Activated effector memory CD4-positive, alpha-beta T cell treated with Interleukin-2 at 50 U/mL for 16 hours (primary cell): ENCODE data around the gene SLC25A45.

Source experiments
- DNase-seq: peaks from one replicate; pipeline ENCODE4 v3.0.0-alpha.2; 2020

SLC25A45 gene

DNA sequence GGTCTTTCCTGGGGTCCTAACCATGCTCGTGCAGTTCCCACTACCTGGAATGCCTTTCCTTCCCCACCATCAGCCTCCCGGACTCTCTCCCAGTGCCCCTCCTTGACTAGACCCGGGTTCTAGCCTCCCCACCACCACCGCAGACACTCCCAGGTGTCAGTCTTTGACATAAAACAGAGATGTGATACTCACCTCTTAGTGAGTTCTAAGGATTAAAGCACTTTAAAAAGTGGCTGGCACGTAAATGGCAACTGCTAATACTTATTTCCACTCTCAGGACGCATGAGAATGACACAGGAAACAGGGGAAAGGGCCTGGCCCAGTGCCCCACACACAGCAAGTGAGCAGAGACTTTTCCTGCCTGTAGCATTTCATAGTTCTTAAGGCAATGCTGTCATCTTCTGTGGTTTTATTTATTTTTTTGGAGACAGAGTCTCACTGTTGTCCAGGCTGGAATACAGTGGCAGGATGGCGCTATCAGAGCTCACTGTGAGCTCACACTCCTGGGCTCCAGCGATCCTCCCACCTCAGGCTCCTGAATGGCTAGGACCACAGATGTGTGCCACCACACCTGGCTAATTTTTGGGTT is 1.9 kb upstream of the SLC25A45 start:
- DNase-seq = no peak

DNA sequence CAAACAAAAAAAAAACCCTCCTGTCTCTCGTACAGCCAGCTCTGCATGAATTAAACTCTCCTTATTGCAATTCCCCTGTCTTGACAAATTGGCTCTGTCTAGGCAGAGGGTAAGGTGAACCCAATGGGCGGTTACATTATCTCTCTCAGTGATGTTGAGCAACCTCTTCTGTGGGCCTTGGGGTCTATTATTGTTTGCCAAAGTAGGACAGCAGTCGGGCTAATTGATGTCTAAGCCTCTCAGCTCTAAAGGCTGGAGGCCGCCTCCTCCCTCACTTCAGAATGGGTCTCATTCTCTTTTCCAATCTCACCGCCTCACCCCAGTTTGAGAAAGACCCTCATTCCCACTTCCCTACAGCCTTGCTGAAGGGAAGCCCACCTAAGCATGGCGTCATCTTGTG is 1.3 kb upstream of the SLC25A45 start:
- DNase-seq = no peak

DNA sequence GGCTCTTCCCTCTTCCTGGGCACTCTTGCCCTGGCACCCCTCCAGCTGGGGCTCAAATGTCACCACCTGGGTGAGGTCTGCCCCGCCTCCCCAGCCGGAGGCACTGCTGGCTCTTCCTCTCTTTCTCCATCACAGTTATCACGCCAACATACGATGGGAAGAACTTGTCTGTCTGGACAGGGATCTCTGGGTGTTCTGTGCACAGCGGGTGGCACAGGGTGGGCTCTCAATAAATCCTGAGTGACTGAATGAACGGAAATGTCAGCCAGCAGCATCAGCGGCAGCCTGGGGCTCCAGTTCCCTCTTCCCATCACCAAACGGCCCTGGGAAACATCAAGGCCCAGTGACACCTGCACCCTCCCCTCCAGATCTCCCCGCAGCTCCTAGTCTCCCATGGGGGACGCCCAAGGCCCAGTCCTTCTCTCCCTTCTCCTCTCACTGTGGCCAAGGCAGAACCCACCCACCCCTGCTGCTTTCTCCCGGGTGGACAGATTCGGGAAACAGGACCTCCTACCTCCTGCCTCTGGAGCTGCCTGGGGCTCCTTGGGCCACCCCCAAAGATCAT is 440 bp upstream of the SLC25A45 start:
- no peak for DNase-seq

DNA sequence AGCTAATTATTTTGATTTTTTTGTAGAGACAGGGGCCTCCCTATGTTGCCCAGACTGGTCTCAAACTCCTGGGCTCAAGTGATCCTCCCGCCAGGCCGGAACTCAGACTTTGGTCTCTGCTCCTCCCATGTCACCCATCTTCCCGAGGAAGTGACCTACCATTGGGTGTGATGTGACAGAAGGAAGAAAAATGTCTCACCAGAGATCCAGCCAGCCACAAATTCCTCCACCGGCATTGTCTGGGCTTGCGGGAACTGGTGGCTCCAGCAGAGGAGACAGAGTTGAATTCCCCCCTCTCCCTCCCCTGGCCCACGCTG is 772 bp downstream of the SLC25A45 start:
- no peak for DNase-seq

DNA sequence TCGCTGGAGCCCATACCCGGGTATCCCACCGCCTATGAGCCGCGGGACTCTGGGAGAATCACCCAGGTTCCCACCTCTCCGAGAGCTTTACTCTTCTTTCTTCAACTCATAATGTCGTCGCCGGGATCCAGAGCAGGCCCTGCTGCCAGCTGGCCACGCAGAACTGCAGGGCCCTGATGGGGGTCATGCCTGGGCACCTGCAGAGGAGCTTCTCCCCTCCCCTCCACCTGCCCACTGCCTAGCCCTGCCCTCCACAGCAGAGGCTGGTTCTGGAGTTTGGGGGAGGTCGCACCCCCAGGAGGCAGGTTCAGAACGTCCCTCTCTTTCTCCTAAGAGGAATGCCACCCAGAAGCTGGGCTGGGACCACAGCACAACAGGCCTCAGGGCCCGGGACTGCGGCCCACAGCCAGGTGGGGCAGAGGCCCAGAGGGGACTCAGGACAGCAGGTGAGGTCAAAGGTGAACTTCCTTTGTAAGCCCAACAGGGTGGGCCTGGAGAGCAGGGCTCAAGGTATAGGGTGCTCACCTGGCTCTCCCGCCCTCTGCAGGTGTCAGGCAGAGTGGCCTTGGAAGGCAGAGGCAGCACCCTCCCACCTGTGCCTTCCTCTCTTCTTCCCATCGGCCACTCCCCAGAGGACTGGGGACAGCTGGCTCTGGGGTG is 1.9 kb downstream of the SLC25A45 start:
- no peak for DNase-seq

DNA sequence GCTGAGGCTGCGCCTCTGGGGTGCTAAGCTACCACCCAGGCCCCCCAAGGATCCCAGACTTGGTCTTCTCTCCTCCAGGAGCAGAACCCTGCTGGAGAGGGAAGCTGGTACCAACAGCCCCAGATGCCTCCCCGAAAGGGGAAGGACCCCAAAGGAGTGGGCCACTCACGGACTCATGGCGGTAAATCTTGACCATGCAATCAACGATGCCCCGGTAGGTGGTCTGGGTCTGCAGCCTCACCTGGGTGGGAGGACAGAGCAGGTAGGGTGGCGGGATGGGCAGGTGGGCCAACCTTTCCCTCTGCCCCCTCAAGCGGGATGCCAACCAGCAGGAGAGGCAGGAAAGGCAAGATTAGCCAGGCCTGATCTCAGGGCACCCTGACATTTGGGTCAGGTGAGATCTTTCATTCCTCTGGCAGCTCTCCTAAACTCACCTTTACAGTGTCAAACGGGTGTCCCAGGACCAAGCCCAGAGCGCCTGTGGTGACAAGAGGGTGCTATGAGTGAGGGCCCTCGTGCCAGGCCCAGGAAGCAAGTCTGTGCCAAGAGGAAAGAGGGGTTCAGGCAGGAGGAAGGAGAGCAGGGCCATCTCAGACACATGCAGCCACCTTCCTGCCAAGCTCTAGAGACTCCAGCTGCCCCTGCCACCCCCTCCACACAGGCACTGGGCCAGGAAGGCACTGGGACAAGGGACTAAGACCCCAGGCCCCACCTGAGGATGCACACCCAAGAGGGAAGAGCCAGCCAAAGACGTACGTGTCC is 2.6 kb downstream of the SLC25A45 start:
- DNase-seq = no peak

DNA sequence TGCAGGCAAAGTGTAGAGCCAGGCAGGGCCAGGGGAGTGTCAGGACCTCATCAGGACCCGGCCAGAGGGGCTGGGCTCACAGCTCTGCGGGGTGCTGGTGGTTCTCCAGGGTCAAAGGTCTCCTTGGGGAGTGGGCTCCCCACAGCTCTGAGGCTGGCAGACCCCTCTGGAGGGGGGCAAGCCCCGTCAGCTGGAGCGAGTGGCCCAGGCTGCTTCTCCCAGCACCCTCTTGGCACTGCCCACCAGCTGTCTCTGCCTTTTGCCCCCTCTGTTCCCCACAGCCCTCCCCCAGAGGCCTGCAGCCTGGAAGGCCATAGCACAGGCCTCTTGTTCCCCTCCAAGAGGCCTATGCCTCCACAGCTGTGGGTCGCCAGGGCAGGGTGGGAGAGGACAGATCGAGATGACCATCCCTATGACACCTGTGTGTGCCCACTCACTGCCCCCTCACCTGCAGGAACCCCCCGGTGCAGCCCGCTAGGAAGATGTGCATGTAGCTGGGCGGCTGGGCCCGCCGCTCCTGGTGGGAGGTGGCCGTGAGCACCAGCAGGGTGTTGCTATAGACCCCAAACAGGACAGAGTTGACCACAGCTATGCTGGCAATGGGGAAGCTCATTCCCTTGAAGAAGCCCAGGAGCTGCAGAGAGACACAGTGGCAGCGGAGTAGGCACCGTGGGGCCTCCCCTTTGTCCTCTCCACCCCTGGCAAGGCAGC is 3.4 kb downstream of the SLC25A45 start:
- no peak for DNase-seq

DNA sequence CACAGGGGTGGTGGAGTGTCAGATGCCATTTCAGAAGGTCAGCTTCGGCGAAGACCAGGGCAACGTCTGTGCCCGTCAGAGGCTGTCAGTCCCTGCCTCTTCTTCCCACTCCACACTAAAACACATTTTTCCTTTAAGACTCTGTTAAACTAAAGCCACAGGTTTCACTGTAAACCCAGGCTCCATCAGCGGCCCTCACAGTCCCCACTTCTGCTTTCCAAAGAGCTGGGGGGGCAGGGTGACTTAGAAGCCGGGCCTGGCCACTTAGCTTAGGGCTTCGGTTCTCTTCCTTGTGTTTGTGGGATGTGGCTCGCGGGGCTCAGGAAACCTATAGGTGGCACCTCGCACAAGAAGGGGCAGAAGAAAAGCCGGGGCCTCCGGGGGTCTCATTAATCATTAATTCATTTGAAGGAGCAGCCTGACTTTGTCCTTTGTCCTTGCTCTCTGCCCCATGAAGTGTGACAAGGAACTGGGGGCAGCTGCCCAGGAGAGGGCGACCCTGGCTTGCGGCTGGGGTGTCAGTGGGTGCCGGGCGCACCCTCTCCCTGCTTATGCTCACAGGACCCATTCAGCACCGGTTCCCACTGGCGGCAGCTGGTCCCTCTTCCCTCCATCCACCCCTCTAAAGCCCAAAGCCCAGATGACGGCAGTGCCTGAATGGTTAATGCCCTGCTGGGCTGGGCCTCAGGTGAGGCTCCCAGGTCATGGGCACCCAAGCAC is 4.1 kb downstream of the SLC25A45 start:
- DNase-seq = no peak

DNA sequence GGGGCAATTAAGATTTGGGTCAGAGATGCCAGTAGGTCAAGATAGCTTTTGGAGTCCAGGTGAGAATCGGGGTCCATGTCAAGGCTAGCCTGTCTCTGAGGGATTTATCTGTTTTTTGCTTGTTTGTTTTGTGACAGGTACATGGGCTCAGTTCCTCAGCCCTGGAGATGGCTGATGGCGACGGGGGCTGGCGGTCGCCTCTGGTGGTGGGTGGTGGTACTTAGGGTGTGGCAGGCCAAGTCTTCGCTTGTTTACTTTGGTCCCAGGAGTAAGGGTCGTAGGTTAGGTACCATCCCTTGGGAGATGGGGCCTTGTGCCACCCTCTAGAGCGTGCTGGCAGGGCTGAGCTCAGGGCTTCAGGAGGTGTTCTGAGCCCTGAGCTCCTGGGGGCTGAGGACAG is 4.7 kb downstream of the SLC25A45 start:
- DNase-seq = no peak

DNA sequence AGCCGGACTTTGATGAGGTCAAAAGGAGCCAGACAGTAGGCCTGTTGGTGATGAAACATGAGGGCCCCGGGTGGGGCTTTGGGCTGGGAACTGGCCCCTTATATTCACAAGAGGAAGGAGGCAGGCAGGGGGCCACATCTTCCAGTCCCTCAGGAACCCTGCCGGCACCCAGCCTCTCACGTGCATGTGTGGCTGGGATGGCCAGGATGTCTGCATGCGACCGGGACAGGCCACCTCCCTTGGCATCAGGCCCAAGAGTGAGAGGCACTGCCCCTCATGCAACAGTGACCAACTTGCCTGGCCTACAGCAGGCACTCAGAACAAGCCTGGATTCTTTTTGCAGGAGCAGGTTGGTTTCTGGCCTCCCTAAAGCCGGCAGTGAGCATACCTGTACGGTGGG is 5.4 kb downstream of the SLC25A45 start:
- no peak for DNase-seq

DNA sequence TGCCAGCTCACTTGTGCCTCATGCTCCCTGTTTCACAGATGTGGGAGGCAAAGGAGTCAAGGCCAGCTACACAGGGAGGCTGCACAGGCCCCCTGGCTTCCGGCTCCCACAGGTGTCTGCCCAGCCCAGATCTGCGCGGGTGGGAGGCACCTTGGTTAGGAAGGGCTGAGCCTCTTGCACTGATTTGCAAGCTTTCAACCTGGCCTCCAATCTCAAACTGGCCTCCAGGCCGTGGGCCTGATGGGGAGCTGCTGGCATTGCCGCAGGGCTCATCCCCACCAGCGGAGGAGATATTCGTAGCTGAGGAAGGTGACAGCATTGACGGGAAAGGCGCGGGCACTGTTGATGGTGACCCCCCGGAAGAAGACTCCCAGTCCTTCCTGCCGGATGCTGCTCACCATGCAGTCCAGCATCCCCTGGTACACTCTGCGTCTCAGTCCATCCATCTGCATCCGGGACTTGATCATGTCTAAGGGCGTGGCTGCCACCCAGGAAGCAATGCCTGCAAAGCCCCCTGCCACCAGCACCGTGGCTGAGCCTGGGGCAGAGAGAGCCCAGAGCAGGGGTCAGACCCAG is 6.2 kb downstream of the SLC25A45 start:
- DNase-seq = no peak

DNA sequence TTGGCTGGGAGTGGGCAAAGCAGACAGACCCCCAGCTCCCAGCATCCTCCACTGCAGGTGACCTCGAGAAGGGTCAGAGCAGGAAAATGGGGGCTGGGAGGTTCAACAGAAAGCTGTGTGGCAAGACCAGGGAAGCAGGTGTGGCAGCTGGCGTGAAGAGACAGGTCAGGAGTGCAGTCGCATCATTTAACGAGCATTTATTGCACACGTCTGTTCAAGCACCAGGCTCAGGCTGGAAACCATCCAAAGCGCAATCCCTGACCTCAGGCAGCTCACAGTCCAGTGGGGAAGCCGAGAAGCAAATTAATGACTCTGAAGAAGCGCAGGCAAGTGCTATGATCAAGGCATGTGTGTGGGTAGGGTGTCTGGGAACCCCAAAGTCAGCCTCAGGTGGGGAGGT is 7.4 kb downstream of the SLC25A45 start:
- DNase-seq = no peak

DNA sequence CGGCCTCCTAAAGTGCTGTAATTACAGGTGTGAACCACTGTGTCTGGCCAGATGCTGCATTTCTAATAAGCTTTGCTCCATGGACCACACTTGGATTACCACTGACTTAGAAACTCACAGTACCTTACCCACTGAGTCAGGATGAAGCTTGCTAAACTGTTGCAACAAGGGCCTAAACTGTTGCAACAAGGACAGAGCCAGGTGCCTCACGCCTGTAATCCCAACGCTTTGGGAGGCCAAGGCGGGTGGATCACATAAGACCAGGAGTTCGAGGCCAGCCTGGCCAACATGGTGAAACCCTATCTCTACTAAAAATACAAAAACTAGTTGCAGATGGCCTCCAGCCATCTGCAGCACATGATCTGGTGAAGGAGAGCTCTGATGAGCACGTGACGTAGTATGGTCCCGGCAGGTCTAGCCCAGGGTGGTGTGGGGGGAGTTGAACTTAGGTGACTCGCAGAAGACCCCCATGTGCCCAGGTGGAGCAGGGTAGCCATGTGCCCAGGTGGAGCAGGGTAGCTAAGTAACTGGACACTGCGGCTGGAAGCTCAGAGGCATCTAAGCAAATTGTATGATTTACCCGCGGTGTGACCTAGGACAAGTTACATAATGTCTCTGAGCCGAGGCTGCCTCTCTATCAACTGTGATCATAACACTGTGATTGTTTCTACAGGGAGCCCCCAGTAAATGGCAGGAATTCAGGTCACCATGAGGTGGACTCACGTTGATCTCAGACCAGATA is 8.4 kb downstream of the SLC25A45 start:
- DNase-seq = no peak

DNA sequence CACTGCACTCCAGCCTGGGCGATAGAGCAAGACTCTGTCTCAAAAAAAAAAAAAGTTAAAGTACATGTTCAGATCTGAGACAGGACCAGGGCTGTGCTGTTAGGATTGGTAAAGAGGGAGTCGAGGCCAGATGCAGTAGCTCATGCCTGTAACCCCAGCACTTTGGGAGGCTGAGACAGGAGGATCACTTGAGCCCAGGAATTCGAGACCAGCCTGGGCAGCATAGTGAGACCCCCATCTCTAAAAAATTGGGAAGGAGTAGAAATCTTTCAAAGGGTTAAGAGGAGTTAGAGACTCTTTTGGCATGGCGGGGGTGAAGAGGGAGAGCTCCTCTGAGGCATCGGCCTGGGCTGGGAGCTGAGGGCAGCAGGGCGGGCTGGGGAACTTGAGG is 11.8 kb downstream of the SLC25A45 start:
- no peak for DNase-seq

DNA sequence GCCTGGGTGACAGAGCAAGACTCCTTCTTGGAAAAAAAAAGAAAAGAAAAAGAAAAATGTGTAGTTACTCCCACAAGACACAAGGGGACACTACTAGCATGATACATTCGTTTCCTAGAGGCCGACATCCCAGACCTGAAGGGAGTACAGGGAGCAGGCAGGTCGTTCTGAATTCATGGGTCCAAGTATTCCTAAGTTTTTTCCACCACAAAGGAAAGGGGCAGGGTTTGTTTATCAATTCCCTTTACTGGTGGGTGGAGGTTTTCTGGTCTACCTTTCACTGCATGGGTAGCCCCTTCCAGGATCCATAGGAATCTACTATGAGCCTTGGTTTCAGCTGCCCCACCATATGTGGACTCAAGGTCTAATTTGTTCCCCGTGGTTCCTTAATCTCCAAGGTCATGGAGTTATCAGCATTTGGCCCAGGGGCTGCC is 16.1 kb downstream of the SLC25A45 start:
- DNase-seq = no peak

DNA sequence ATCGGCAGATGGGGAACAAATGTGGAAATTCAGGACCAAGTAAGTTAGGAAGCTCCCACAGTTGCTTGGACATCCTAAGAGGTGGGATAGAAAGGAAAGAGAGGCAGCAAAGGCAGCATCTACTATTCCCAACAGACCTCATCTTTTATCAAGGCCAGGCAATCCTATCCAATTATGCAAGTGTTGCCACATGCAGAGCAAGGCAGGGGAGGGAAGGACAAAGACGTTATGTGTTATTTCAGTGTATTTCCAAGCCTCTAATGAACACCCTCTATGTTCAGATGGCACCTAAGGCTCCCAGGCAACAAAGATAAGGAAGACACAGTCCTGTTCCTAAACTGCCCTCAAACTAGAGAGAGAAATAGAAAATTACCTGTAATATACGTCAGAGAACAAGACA is 18.7 kb downstream of the SLC25A45 start:
- no peak for DNase-seq

DNA sequence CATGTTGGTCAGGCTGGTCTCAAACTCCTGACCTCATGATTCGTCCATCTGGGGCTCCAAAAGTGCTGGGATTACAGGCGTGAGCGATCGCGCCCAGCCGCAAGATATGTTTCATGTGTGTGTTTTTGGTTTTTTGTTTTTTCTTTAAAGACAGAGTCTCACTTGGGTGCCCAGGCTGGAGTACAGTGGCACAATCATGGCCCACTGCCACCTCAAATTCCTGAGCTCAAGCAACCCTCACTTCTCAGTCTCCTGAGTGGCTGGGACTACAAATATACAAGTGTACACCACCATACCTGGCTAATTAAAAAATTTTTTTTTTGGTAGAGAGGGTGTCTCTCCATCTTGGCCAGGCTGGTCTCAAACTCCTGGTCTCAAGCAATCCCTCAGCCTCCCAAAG is 19.5 kb downstream of the SLC25A45 start:
- no peak for DNase-seq

DNA sequence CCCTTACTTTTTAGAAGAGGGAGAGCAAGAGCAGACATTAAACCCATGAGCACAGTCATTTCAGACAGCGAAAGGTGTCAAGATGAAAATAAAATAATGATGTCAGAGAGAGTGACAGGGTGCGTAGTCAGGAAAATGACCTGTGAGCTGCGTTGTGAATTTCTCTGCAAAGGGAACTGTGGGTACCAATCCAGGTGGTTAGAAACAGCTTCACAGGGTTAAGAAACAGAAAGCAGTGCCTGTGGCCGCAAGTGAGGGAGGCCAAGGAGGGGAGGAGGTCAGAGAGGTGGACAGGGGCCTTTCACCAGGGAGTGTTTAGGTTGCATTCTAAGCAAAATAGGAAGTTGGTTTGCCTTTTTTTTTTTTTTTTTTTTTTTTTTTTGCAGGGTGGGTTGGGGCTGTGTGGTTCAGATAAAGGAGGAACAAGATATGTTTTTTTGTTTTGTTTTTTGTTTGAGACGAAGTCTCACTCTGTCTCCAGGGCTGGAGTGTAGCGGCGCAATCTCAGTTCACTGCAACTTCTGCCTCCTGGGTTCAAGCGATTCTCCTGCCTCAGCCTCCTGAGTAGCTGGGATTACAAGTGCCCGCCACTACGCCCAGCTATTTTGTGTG is 20.0 kb downstream of the SLC25A45 start:
- no peak for DNase-seq

DNA sequence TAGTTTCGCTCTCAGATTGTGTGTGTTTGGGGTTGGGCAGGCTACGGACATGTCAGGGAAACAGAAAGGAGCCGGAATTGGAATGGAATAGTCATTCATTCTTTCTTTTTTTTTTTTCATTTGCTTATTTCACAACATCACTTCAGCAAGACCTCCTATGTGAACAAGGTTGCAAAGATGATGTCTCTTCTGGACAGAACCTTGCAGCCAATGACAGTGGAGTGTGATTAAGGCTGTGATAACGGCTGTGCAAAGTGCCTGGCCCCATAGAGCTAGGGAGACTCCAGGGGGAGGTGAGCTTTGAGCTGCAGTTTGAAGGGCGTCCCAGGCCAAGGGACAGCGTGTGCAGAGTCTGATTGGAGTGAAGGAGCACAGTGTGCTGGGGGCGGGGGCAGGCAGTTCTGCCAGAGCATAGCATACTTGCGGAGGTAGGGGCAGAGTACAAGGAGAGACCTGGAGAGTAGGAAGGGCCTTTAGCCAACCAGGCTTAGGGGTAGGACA is 24.5 kb downstream of the SLC25A45 start:
- DNase-seq = no peak

DNA sequence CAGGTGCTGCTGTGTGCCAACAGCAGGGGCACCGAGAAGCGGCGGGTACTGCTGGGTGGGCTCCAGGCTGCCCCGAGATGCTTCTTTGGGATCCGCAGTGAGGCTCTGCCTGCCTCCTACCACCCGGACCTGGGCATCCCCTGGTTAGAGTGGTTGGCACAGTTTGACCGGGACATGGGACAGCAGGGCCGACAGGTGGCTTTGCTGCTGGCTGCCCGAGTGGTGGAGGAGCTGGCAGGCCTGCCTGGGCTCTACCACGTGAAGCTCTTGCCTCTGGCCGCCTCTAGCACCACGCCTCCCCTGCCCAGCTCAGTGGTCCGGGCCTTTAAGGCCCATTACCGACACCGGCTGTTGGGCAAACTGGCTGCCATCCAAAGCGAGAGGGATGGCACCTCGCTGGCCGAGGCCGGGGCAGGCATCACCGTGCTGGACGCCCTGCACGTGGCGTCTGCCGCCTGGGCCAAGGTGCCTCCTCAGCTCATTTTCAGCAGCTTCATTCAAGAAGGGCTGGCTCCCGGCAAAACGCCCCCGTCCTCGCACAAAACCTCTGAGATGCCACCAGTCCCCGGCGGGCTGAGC is 26.0 kb downstream of the SLC25A45 start:
- DNase-seq = no peak
